Measurements from ENCODE around the gene KAT6B. TPM values are rescaled to one million over a fixed set of nuclear protein-coding genes. Genes with fewer than 3 reads are reported as not detected.

Gene KAT6B
- total RNA-seq, 1 donor = 86.4 TPM

- no peaks in the 10 kb centered on the region for H3K9me3 ChIP-seq (ENCODE audit: low read depth, low read length)
- H3K27me3 ChIP-seq (ENCODE audit: insufficient read depth, low read length) = no peaks in the 10 kb centered on the region
- H3K4me3 ChIP-seq (ENCODE audit: low read length) = no peak overlapping the region
- no peaks in the 10 kb centered on the region for H3K4me1 ChIP-seq (ENCODE audit: insufficient read depth, low read length)
Measured at GRCh38 chr10:74949034-74949832, 122.8 kb downstream of the KAT6B start.

DNA sequence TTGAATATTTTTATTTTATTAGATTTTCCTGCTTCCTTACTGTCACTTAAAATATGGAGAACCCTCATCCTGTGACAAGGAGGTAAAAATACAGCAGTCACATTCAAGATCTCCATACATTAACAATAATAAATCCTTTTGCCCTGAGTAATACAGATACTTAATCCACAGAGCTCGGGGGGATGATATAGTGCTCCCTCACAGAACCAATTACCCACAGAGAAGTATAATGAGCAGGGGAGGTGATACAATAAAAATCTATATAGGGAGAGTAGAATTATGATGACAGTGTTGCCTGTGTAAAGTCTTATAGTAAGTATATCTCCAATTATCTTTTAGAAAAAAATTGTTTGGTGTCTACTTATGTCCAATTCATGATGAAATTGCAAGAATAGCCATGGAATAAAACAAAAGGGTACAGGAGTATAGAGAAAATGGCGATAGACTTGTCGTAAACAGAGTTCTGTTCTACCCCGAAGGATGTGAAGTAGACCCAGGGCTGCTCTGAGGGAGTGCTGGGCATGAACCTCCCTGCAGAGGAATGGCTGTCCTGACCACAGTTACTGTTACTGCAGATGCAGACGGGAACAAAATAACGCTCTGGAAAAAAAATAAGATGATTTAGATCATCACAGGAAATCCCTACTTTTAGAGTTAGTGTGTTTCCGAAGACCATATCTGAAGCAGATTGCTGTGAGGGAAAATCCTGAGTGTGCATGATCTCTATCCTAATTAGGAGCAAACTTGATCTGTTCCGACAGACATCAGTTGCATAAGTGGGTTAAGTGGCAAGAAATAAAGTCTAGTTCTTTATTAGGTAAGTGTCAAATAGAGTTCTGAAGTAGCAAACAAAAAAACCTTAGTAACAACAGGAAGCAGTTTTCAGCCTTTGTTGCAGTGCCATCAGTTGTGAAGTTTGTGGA is 123.7 kb downstream of the KAT6B start:
- Histone ChIP-seq H3K4me1 (ENCODE audit: insufficient read depth, low read length) (no peaks in the 10 kb centered on the region), H3K4me3 (ENCODE audit: low read length) (no peak overlapping the region), H3K27me3 (ENCODE audit: insufficient read depth, low read length) (no peaks in the 10 kb centered on the region), H3K9me3 (ENCODE audit: low read depth, low read length) (no peaks in the 10 kb centered on the region)

- Histone ChIP-seq H3K27me3 (ENCODE audit: insufficient read depth, low read length) (no peaks in the 10 kb centered on the region), H3K4me3 (ENCODE audit: low read length) (no peak overlapping the region), H3K4me1 (ENCODE audit: insufficient read depth, low read length) (no peaks in the 10 kb centered on the region), H3K9me3 (ENCODE audit: low read depth, low read length) (no peaks in the 10 kb centered on the region)
Measured at GRCh38 chr10:74953214-74953613, 126.8 kb downstream of the KAT6B start.

- Histone ChIP-seq H3K9me3 (ENCODE audit: low read depth, low read length) (no peaks in the 10 kb centered on the region), H3K4me1 (ENCODE audit: insufficient read depth, low read length) (no peaks in the 10 kb centered on the region), H3K4me3 (ENCODE audit: low read length) (no peak overlapping the region), H3K27me3 (ENCODE audit: insufficient read depth, low read length) (no peaks in the 10 kb centered on the region)
Measured at GRCh38 chr10:74955796-74956195, 129.4 kb downstream of the KAT6B start.

DNA sequence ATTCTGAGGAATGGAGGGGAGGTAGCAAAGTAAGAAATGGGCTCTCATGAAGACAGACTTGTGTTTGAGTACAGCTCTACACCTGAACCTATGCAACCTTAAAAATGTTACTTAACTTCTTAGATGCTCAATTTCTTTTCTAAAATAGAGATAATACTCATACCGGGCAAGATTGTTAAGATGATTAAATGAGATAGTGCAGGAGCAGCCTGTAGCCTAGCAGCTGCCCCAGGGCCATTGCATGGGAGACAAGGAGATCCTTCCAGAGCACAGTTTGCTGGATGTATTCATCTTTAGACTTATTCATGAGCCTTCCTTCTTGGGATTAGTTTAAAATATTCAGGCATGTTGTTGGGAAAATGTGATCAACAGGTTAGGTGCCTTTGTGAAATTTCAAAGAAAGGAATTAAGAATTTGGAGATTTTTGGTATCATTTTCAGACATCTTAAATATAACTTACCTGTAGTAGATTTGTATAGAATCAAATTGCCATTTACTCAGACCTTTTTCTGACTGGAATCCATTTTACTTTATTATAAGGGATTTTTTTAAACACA is 130.2 kb downstream of the KAT6B start:
- Histone ChIP-seq H3K4me1 (ENCODE audit: insufficient read depth, low read length) (no peaks in the 10 kb centered on the region), H3K27me3 (ENCODE audit: insufficient read depth, low read length) (no peaks in the 10 kb centered on the region), H3K9me3 (ENCODE audit: low read depth, low read length) (no peaks in the 10 kb centered on the region), H3K4me3 (ENCODE audit: low read length) (no peak overlapping the region)

GRCh38 chr10:74957285-74957961 is 131.0 kb downstream of the KAT6B start:
- Histone ChIP-seq H3K4me3 (ENCODE audit: low read length) (no peak overlapping the region), H3K27me3 (ENCODE audit: insufficient read depth, low read length) (no peaks in the 10 kb centered on the region), H3K9me3 (ENCODE audit: low read depth, low read length) (no peaks in the 10 kb centered on the region), H3K4me1 (ENCODE audit: insufficient read depth, low read length) (no peaks in the 10 kb centered on the region)

GRCh38 chr10:74958316-74958715 is 131.9 kb downstream of the KAT6B start:
- H3K4me3 ChIP-seq (ENCODE audit: low read length) = no peak overlapping the region
- H3K4me1 ChIP-seq (ENCODE audit: insufficient read depth, low read length) = no peaks in the 10 kb centered on the region
- H3K27me3 ChIP-seq (ENCODE audit: insufficient read depth, low read length) = no peaks in the 10 kb centered on the region
- H3K9me3 ChIP-seq (ENCODE audit: low read depth, low read length) = no peaks in the 10 kb centered on the region

GRCh38 chr10:74960670-74961069 is 134.3 kb downstream of the KAT6B start:
- no peak overlapping the region for H3K4me3 ChIP-seq (ENCODE audit: low read length)
- H3K27me3 ChIP-seq (ENCODE audit: insufficient read depth, low read length) = no peaks in the 10 kb centered on the region
- no peaks in the 10 kb centered on the region for H3K9me3 ChIP-seq (ENCODE audit: low read depth, low read length)
- no peaks in the 10 kb centered on the region for H3K4me1 ChIP-seq (ENCODE audit: insufficient read depth, low read length)

- H3K4me1 ChIP-seq (ENCODE audit: insufficient read depth, low read length) = no peaks in the 10 kb centered on the region
- H3K4me3 ChIP-seq (ENCODE audit: low read length) = no peak overlapping the region
- no peaks in the 10 kb centered on the region for H3K27me3 ChIP-seq (ENCODE audit: insufficient read depth, low read length)
- H3K9me3 ChIP-seq (ENCODE audit: low read depth, low read length) = no peaks in the 10 kb centered on the region
Measured at GRCh38 chr10:74962517-74962916, 136.1 kb downstream of the KAT6B start.

DNA sequence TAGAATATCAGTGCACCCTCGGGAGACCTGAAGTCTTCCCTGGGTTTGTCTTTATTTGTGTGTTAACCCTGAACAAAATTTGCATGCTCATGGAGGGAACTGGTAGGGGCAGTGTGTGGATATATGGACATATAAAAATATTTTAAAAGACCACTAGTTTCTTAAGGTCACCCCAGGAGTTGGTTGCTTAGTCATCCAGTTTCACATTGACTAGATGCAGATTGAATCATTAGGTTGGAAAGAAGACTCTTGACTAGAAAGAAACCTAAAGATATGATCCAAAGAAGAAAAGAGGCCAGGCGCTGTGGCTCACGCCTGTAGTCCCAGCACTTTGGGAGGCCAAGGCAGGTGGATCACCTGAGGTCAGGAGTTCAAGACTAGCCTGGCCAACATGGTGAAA is 137.1 kb downstream of the KAT6B start:
- no peaks in the 10 kb centered on the region for H3K27me3 ChIP-seq (ENCODE audit: insufficient read depth, low read length)
- peaks cover 7% of the 10 kb centered on the region for H3K4me1 ChIP-seq (ENCODE audit: insufficient read depth, low read length)
- H3K4me3 ChIP-seq (ENCODE audit: low read length) = no peak overlapping the region
- no peaks in the 10 kb centered on the region for H3K9me3 ChIP-seq (ENCODE audit: low read depth, low read length)

GRCh38 chr10:74967911-74968666 is 141.7 kb downstream of the KAT6B start:
- Histone ChIP-seq H3K9me3 (ENCODE audit: low read depth, low read length) (no peaks in the 10 kb centered on the region), H3K4me3 (ENCODE audit: low read length) (no peak overlapping the region), H3K27me3 (ENCODE audit: insufficient read depth, low read length) (no peaks in the 10 kb centered on the region), H3K4me1 (ENCODE audit: insufficient read depth, low read length) (peaks cover 14% of the 10 kb centered on the region)

DNA sequence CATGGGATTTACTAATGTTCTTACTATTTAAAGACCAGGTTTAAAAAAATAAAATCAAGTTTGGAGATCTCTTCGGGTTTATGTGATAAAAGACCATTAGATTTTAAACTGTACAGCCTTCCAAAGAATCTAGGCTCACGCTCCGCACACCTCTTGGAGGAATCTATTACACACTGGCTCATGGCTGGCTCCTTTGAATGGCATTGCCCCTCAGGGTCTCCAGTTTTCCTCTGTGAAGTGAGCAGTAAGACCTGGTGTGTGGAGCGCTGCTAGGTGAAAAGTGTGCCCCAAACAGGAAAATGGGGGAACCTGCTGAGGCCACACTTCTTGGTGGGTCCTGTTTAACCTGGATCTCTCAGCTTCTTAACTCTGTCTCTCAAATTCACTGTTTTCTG is 142.3 kb downstream of the KAT6B start:
- Histone ChIP-seq H3K4me1 (ENCODE audit: insufficient read depth, low read length) (peaks cover 14% of the 10 kb centered on the region), H3K27me3 (ENCODE audit: insufficient read depth, low read length) (no peaks in the 10 kb centered on the region), H3K4me3 (ENCODE audit: low read length) (no peak overlapping the region), H3K9me3 (ENCODE audit: low read depth, low read length) (no peaks in the 10 kb centered on the region)

DNA sequence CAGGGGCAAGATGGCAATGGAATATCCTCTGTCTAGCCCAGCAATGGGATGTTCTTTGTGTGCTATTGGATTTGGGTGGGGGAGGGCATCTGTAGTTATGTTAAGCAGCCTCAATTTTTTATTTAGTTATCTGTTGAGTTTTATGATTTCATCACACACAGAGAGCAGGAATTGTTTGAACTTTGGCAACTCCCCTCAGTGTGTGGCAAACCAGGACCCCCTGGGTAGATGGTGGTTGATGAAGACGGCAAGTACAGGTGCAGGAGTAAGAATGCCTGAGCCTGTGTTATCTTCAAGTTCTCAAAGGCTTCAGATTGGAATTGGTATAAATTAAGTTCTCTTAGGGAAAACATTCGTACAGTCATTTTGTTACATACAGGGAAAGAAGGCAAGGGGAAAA is 142.7 kb downstream of the KAT6B start:
- peaks cover 14% of the 10 kb centered on the region for H3K4me1 ChIP-seq (ENCODE audit: insufficient read depth, low read length)
- no peak overlapping the region for H3K4me3 ChIP-seq (ENCODE audit: low read length)
- no peaks in the 10 kb centered on the region for H3K27me3 ChIP-seq (ENCODE audit: insufficient read depth, low read length)
- no peaks in the 10 kb centered on the region for H3K9me3 ChIP-seq (ENCODE audit: low read depth, low read length)

DNA sequence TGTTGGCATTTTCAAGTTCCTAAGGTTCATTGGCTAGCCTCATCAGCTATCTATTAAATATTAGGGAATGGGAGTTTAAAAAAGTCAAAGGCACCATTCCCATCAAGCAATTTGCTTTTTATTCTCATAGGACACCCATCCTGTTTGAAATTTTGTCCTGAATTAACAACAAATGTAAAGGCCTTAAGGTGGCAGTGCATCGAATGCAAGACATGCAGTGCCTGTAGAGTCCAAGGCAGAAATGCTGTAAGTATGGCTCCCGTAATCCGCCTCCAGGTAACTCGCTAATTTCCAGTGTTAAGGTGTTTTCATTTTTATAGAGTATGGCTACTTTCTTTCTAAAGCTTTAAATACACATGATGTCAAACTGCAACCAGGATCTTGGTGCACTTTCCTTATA is 143.1 kb downstream of the KAT6B start:
- Histone ChIP-seq H3K4me1 (ENCODE audit: insufficient read depth, low read length) (peaks cover 14% of the 10 kb centered on the region), H3K27me3 (ENCODE audit: insufficient read depth, low read length) (no peaks in the 10 kb centered on the region), H3K4me3 (ENCODE audit: low read length) (no peak overlapping the region), H3K9me3 (ENCODE audit: low read depth, low read length) (no peaks in the 10 kb centered on the region)
